MM.1S (cell line): ENCODE data around the gene FAM185A.
A peak's percentile ranks its signal among the peaks of the same experiment; 100 is the strongest.
"Not testable (repeated sequence)": the region's sequence is repeated elsewhere in the genome, so short reads cannot be mapped to it uniquely, and the experiment has no call there.

Source experiments
- DNase-seq: peaks from one replicate; pipeline ENCODE4 v3.0.0-alpha.2; 2015
- H2AFZ ChIP-seq: fragments of 300-600 bp; sonication (generic); 2 replicates; pipeline ENCODE4 v1.6.0; 2016; ENCODE audit warnings: antibody characterized with exemption, low read length
- H3F3A ChIP-seq: fragments of 300-600 bp; sonication (generic); 2 replicates; pipeline ENCODE4 v1.6.1; 2016; ENCODE audit warnings: mild to moderate bottlenecking, antibody characterized with exemption, low read length, moderate library complexity, mixed read lengths; ENCODE audit not compliant: insufficient read depth
- H3K27ac ChIP-seq: fragments of 300-600 bp; sonication (generic); 2 replicates; pipeline ENCODE4 v1.5.1; 2016; ENCODE audit warnings: mild to moderate bottlenecking, low read length
- H3K27me3 ChIP-seq: fragments of 300-600 bp; sonication (generic); replicated peaks from 2 replicates; pipeline ENCODE4 v1.6.0; 2016; ENCODE audit warnings: low read length; ENCODE audit not compliant: insufficient read depth
- H3K36me3 ChIP-seq: fragments of 300-600 bp; sonication (generic); replicated peaks from 2 replicates; pipeline ENCODE4 v1.6.1; 2016; ENCODE audit warnings: mild to moderate bottlenecking, low read length, mixed read lengths; ENCODE audit not compliant: insufficient read depth
- H3K4me1 ChIP-seq: fragments of 300-600 bp; sonication (generic); 2 replicates; pipeline ENCODE4 v1.6.1; 2016; ENCODE audit warnings: low read length, mixed read lengths
- H3K4me2 ChIP-seq: fragments of 300-600 bp; sonication (generic); 2 replicates; pipeline ENCODE4 v1.6.0; 2016; ENCODE audit warnings: low read depth, low read length
- H3K4me3 ChIP-seq: fragments of 300-600 bp; sonication (generic); 2 replicates; pipeline ENCODE4 v1.5.1; 2016; ENCODE audit warnings: low read length, mixed read lengths
- H3K79me2 ChIP-seq: fragments of 300-600 bp; sonication (generic); 2 replicates; pipeline ENCODE4 v1.6.1; 2016; ENCODE audit warnings: mixed run types, low read length, mixed read lengths
- H3K9ac ChIP-seq: fragments of 300-600 bp; sonication (generic); 2 replicates; pipeline ENCODE4 v1.6.1; 2016; ENCODE audit warnings: low read length, mixed read lengths
- H3K9me2 ChIP-seq: fragments of 300-600 bp; sonication (generic); replicated peaks from 2 replicates; pipeline ENCODE4 v1.6.1; 2016; ENCODE audit warnings: mild to moderate bottlenecking, low read length, mixed read lengths; ENCODE audit not compliant: insufficient read depth
- H3K9me3 ChIP-seq: fragments of 300-600 bp; sonication (generic); replicated peaks from 2 replicates; pipeline ENCODE4 v1.6.1; 2016; ENCODE audit warnings: mild to moderate bottlenecking, low read length, mixed read lengths; ENCODE audit not compliant: insufficient read depth
- H4K20me1 ChIP-seq: fragments of 300-600 bp; sonication (generic); 2 replicates; pipeline ENCODE4 v1.6.1; 2016; ENCODE audit warnings: mild to moderate bottlenecking, low read length, moderate library complexity, mixed read lengths; ENCODE audit not compliant: insufficient read depth

FAM185A gene

DNA sequence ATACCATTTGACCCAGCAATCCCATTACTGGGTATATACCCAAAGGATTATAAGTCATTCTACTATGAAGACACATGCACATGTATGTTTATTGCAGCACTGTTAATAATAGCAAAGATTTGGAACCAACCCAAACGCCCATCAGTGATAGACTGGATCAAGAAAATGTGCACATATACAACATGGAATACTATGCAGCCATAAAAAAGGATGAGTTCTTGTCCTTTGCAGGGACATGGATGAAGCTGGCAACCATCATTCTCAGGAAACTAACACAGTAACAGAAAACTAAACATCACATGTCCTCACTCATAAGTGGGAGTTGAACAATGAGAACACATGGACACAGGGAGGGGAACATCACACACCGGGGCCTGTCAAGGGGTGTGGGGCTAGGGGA, 19.1 kb upstream of the FAM185A start:
- not testable (repeated sequence) for H3K9me3 ChIP-seq, H3K36me3 ChIP-seq, DNase-seq, H3K4me1 ChIP-seq, H3K9ac ChIP-seq, H3K27ac ChIP-seq, H3F3A ChIP-seq, H3K4me3 ChIP-seq, H3K4me2 ChIP-seq, H2AFZ ChIP-seq, H3K9me2 ChIP-seq, H3K79me2 ChIP-seq, H3K27me3 ChIP-seq, H4K20me1 ChIP-seq

- not testable (repeated sequence) for H4K20me1 ChIP-seq, H3K4me3 ChIP-seq, H3K9me3 ChIP-seq, H3K27ac ChIP-seq, H3K4me1 ChIP-seq, H3K27me3 ChIP-seq, H2AFZ ChIP-seq, H3K79me2 ChIP-seq, H3K36me3 ChIP-seq, H3F3A ChIP-seq, DNase-seq, H3K9ac ChIP-seq, H3K9me2 ChIP-seq, H3K4me2 ChIP-seq
These were observed 18.4 kb upstream of the FAM185A start for GRCh38 chr7:102730431-102730830.

DNA sequence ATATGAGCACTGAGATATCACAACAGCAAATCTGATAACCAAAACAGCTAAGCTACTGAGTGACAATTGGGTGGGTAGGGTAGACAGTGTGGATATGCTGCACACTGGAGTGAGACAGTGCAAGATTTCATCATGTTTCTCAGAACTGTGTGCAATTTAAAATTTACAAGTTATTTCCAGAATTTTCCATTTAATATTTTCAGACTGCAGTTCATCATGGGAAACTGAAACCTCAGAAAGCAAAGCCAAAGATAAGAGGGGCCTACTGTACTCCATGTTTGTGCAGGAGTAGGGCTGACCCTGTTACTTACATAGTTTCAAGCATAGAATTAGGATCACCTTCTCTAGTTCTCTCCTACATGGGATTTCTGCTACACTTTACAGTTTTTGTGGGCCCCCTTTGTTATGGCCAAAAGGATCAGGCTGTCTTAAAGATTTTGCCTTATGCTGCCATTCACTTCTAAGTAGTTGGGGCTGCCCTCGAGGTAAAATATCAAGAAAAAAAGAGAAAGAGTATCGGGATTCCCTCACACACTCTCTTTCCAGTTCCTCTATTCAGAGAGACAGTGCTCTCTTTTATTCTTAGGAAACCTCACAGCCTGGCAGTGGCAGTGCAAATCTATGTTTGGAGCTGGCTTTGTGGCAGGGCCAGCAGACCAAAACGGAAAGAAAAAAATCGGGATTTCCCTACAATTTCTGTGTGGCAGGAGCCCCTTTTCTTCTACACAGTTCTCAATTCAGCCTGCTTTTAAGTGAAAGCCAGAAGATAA, 6.6 kb upstream of the FAM185A start:
- not testable (repeated sequence) for H3F3A ChIP-seq, H3K9ac ChIP-seq, H3K9me2 ChIP-seq, H3K4me2 ChIP-seq, H3K9me3 ChIP-seq, H2AFZ ChIP-seq, H3K4me3 ChIP-seq, H4K20me1 ChIP-seq, DNase-seq, H3K4me1 ChIP-seq, H3K27ac ChIP-seq, H3K36me3 ChIP-seq, H3K27me3 ChIP-seq, H3K79me2 ChIP-seq

DNA sequence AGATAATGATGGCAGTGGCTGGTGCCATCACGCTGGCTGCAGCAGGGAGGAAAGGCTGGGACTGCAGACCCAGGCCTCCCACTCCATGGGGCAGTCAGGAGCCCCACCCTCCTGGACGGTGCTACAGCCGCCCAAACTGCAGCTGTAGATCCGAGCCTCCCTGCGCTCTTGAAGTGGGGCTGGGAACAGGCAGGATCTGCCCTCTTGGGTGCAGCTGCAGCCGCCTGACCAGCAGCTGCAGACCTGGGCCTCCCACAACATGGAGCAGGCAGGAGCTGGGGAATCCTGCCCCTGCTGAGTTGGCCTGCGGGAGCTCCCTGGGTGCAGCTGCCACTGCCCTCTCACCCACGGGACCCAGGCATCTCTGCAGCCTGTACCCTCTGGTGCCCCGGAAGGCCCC, 4.9 kb upstream of the FAM185A start:
- H4K20me1 ChIP-seq, H3K36me3 ChIP-seq, H3K9ac ChIP-seq, H3K27me3 ChIP-seq, H3F3A ChIP-seq, H3K4me2 ChIP-seq, H3K4me1 ChIP-seq, H3K27ac ChIP-seq, H3K9me2 ChIP-seq, H2AFZ ChIP-seq, H3K4me3 ChIP-seq, H3K79me2 ChIP-seq, H3K9me3 ChIP-seq, DNase-seq: not testable (repeated sequence)

DNA sequence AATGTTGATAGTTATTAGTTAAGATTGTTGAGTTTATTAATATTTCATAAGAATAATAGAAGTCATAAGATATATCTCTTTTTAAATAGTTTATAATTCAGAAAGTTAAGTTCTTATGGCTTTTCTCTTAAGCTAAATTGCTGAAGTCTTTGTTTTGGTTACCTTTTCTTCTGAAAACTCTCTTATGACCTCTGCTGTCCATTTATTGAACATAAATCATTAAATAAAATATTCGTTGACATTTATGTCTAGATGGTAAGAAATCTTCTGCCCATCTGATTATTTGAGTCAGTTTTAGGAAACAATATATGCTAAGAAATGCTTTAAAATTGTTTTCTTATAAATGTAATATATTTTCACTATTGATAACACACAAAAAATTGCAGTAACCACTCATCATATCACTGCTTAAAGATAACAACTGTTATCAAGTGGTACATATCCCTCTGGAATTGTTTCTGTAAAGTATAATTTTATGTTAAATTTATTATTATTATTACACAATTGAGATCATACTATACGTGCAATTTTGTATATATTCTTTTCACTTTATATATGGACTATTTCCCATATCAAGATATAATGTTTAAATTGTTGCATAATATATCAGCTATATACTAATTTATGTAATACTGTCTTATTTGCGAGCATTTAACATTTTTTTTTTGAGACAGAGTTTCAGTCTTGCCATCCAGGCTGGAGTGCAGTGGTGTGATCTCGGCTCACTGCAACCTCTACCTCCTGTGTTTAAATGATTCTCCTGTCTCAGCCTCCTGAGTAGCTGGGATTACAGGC, 3.1 kb upstream of the FAM185A start:
- not testable (repeated sequence) for H3K79me2 ChIP-seq, H3K36me3 ChIP-seq, H2AFZ ChIP-seq, H3K4me1 ChIP-seq, H3K4me3 ChIP-seq, H3K9me2 ChIP-seq, H3K9me3 ChIP-seq, H3K27me3 ChIP-seq, H3K27ac ChIP-seq, H3K4me2 ChIP-seq, H3F3A ChIP-seq, H3K9ac ChIP-seq, H4K20me1 ChIP-seq
- peak; percentile 35 for DNase-seq

- H3F3A ChIP-seq, H3K9me2 ChIP-seq, H3K27ac ChIP-seq, H3K36me3 ChIP-seq, H3K27me3 ChIP-seq, H3K9me3 ChIP-seq, H3K79me2 ChIP-seq, H4K20me1 ChIP-seq, DNase-seq, H3K4me1 ChIP-seq: not testable (repeated sequence)
- Histone ChIP-seq H3K4me2 (peak overlapping the region; percentile 55), H3K4me3 (peak overlapping the region; percentile 73), H3K9ac (peak overlapping the region; percentile 65; the same call in 1 of the 2 replicates), H2AFZ (peak overlapping the region; percentile 74; the same call in 1 of the 2 replicates)
These were observed 617 bp downstream of the FAM185A start for GRCh38 chr7:102749445-102749786.
